HG03520 (cell line): Measurements from ENCODE around the gene TMEM98.
"Not testable (repeated sequence)": the region's sequence is repeated elsewhere in the genome, so short reads cannot be mapped to it uniquely, and the experiment has no call there.

ENCODE experiments used
- ATAC-seq: cut with Tn5 transposase; IDR thresholded peaks from one replicate; pipeline ENCODE4 v1.9.1; 2021; ENCODE audit warnings: mild to moderate bottlenecking, moderate library complexity; ENCODE audit not compliant: unreplicated experiment

TMEM98 gene

DNA sequence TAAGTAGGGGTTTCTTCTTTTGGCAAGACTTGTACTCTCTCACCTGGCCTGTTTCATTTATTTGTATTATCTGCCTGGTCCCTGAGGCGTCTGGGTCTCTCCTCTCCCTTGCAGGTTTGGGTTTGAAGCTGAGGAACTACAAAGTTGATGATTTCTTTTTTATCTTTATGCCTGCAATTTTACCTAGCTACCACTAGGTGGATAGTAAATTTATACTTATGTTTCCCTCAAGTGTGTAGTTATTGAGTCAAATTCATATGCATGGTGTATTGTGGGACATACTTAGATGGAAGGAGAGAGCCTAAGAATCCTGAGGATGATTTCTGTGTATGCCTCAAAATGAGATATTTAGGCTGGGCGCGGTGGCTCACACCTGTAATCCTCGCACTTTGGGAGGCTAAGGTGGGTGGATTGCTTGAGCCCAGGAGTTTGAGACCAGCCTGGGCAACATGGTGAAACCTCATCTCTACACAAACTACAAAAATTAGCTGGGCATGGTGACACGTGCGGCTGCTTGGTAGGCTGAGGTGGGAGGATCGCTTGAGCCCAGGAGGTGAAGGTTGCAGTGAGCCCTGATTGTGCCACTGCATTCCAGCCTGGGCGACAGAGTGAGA, 13.6 kb downstream of the TMEM98 start:
- no peak for ATAC-seq

DNA sequence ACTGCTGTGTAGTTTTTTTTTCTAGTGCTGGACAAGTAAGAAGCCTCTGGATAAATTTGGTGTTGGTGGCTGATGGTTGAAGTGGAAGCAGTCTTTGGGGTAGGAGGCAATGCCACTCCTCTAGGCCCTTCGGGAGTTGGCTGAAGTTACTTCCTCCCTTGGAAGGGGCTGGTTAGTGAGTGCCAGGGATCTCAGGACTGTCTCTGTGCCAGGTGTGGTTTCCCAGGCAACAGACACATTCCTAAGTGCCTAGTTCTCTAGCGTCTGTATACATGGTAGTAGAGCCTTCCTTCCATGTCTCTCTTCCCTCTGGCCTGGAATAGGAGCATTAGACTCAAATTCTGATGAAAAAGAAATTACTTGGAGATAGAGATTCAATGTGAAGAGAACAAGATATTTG, 15.3 kb downstream of the TMEM98 start:
- ATAC-seq, result no peak

DNA sequence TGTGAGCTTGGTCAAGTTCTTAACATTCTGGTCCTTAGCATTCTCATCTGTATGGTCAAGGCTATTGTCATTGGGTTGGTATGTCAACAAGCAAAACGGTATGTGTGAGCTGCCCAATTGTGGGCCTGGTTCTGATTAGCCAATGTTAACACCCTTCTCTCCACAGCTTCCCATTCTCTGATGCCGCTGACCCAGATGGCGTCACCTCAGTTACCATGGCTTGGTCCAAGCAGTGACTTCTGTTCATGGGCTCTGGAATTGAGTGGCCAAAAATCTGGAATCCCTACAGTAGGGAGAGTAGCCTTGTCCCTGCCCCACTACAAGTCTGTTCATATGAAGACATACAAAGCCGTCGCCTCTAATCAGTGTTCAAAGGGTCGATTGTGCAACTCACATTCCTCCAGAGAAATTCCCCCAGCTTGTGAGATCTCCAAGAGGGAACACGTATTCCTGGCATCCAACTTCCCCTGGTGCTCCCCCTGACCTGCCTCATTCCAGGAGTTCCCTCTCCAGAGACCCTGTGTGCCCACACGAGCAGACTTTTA, 15.8 kb downstream of the TMEM98 start:
- no peak for ATAC-seq

DNA sequence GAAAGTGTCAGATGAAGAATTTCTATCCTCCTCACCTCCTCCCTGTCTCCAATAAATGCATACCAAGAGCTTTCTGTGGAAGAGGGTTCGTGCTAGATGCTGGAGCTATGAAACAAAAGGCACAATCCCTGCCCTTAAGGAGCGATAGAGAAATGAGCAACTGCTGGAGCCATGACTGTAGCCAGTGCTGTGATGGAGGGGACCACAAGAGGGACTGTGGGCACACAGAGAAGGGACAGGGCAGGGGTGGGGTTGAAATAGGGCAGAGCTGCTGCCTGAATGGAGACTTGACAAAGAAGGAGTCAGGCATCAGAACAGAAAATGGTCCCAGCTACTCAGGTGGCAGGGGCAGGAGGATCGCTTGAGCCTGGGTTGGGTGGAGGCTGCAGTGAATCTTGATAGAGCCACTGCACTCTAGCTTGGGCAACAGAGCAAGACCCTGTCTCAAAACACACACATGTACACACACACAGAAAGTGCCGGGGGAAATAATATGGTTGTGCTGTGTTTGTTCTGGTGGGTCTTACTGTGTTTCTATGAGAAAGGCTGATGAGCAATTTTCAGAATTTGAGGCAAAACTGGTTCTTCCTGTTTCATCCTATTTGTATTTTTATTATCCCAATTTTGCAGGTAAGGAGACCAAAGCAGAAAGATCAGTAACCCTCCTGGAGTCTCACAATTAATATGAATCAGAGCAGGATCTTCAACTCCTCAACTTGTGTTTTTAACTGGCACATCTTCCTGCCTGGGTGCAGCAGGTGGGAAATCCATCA, 16.5 kb downstream of the TMEM98 start:
- ATAC-seq, result no peak

DNA sequence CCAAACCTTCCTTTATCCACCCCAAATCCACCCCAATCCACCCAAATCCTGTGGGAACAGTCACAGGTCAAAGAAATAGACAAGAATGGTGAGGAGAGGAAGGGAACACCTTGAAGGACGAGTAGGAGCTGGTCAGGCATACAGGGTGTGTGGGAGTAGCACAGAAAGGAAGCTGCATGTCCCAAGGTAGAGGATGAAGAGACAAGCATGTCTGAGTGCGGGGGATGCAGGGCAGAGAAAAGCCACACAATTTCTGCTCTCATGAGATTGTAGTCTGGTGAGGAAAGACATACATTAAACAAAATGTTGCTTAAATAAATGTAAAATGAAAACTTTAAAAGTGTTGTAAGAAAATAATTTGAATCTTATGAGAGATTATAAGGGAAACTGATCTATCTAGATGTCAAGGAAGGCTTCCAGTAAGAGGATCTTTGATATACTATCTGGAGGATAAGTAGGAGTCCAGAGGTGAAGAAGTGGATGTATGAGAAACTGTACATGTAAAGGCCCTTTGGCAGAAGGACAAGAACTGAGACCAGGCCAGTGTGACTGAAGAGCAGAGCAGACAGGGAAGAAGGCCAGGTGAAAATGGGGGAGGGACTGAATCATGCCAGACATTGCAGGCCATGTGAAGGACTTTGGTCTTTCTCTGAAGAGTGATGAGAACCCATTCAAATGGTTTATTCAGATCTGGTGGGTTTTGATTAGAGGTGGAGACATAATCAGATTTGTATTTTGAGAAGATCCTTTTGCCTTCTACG, 18.6 kb downstream of the TMEM98 start:
- no peak for ATAC-seq

DNA sequence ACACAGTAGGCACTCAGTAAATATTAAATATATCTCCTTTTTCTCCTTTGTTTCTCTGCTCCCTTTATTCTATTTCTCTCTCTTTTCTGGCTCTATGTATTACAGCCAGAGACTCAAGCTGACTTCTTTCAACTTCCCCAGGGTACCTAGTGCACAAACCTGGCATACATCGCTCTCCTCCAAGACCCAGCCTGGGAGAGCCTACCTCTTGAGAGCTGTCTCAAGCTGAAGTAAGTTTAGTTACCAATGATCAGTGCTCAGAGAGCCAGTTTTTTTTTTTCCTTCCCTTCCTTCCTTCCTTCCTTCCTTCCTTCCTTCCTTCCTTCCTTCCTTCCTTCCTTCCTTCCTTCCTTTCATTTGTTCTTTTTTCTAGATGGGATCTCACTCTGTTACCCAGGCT, 19.8 kb downstream of the TMEM98 start:
- no peak for ATAC-seq

DNA sequence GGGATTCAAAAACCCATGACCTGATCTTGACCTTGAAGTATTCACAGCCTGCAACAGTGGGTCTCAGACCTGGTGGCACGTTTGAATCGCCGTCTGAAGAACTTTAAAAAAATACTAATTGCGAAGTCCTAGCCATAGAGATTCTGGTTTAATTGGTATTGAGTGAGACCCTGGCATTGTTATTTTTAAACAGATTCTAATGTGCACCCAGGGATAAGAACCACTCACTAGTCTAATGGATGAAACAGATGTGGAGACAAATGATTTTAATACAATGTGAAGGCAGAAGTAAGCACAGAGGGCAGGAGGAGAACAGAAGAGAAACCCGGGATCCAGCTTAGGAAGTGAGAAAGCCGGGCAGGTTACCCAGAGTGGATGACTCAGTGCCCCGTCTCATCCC, 21.2 kb downstream of the TMEM98 start:
- no peak for ATAC-seq

DNA sequence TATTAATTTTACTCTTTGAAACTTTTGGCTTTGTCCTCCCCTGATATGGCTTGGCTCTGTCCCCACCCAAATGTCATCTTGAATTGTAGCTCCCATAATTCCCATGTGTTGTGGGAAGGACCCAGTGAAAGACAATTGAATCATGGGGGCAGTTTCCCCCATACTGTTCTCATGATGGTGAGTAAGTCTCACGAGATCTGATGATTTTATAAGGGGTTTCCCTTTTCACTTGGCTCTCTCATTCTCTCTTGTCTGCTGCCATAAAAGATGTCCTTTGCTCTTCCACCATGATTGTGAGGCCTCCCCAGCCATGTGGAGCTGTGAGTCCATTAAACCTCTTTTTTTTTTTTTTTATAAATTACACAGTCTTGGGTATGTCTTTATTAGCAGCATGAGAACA, 24.5 kb downstream of the TMEM98 start:
- ATAC-seq, result not testable (repeated sequence)

DNA sequence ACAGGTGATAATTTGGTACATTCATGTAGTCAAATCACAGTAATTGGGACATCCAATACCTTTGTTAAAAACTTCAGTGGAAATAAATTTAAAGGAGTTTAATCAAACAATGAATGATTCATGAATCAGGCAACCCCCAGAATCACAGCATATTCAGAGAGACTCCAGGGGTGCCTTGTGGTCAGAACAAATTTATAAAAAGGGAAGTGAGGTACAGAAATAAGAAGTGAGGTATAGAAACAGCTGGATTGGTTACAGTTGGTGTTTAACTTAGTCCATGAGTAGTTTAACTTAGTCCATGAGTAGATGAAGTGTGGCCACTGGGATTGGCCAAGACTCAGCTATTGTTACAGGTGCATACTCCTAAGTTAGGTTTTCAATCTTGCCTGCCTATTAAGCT, 25.1 kb downstream of the TMEM98 start:
- no peak for ATAC-seq

DNA sequence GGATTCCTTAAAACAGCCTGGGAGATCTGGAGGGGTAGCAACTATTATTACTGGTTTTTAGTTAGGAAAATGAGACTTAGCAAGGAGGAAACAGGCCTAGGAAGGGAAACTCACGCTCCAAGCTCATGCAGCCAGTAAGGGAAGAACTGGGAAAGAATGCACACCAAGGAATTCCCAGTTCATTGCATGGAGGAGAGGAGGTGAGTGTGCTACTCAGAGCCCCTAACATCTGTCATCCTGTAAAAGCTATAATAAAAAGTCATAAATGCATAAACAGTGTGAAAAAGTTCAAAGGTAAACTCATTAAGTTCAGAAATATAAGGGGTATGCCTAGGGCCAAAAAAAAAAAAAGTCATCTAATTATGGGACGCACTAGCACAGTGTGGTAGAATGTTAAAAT, 25.9 kb downstream of the TMEM98 start:
- no peak for ATAC-seq

DNA sequence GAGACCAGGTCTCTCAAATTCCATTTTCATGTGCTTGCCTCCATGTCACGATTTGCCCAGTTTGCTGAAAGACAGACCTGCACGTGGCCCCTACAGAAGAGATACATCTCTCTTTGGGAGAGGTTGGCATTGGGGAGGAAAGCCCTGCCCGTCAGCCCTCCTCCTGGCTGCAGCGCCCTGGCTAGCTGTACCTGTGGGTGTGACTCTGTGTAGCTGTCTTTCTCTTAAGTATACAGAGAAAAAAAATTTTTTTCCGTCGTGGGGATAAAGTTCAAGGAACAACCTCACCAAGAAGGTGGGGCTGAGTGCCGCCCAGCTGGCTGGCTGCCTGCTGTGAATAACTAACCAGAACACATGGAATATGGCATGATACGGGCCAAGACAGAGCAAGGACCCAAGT, 26.5 kb downstream of the TMEM98 start:
- no peak for ATAC-seq

DNA sequence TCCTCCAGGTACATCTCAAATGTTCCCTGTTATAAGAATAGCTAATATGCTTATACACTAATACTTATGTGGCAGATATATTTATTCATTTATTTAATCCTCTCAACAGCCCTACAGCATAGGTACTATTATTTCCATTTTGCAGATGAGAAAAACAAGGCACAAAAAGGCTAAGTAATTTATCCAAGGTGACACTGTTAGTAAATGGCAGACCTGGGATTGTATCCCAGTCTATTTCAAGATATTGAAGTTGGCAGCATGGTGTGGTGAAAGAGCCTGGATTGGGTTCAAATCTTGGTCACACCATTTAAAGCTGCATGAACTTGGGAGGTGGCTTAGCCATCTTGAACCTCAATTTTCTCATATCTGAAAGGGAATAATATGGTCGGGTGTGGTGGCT, 27.2 kb downstream of the TMEM98 start:
- no peak for ATAC-seq

DNA sequence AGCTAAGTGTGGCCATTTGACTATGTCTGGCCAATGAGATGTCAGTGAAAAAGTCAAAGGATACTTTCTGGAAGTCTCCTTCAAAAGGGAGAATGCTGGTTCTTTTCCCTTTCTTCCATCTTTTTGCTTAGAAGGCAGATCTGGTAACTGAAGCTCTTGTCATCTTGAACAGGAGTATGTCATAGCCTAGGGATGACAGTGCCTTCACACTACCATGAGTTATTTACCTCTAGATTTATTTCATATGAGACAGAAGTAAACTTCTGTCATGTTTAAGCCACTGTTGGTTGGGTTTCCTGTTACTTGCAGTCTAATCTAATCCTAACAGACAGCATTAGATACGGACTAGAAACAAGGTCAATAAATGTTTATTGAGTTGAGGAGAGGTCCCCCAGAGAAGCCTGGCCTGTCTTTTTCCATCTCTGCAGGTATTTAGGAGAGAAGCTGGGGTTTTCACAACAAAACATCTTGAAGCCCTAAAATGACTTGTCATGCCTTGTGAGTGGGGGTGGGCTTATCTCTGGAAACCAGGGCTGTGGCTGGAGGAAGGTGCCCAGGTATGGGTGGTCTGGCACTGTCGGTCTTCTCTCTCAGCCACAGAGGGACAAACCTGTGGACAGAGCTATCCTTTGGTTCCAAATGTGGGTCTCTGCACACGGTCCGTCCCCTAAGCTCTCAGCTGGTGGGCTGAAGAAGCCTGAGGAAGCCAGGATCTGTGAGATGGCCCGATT, 28.5 kb downstream of the TMEM98 start:
- no peak for ATAC-seq

DNA sequence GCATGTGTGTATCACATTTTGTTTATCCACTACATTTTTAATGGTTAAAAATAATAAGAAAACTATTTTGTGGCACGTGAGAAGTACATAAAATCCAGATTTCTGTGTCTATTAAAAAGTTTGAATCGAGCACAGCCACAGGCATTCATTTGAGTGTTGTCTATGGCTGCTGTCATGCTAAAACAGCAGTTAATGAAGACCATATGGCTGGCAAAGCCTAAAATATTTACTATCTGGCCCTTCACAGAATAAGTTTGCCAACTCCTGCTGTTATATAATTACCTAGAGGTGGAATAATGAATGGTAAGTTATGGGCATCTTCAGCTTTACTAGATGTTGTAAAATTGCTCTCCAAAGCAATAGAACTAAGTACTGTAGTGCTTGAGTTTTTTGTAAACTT, 30.5 kb downstream of the TMEM98 start:
- ATAC-seq, result no peak

DNA sequence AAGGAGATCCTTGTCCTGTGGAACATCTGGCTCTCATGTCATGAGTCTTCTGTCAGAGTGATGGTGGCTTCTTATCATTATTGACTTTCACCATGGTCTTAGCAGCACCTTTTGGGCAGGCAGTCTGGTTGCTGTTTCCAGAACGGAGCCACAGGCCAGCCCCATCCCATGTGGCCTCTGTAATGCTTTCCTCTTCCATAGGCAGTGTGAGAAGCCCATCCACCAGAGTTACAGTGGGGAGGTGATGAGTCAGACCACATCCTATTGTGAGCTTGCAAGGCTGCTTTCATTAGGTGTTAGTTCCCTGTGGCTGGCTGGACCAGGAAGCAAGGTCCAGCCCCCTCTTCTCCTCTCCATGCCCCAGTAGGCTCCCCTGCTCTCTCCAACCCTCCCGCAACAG, 32.9 kb downstream of the TMEM98 start:
- ATAC-seq, result no peak

DNA sequence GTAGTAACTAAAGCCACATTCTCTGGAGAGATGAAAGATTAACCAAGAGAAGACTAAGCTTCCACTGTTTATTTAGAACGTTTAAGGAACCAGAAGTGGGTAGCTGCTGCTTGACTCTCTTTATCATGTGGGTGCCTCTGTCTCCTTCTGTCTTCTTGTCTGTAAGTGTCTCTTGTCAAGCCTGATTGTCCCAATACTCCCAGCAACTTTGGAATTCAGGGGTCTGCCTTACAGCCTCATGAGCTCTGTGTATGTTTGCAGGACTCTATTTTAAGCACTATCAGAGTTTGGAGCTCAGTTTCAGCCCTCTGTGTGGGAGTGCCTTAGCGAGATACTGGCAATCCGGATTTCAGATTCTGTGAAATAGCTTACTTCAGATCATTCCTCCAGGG, 34.4 kb downstream of the TMEM98 start:
- ATAC-seq, result no peak

DNA sequence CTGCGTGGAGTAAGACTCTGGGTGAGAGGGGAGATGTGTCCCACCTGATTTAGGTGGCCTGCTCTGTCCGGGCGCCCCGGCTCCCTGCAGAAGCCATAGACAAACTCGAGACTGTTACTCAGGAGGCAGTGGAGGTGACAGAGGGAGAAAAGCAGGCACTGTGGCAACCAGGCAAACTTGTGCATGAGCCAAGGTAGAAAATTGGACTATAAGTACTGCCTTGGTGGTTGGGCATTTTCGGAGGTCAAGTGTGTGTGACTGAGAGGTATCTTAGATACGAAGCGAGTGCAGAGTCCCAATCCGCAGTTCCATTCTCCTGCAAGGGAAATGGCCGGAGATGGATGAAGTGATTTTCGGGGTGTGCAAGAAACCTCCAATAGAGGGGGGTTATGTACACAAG, 36.6 kb downstream of the TMEM98 start:
- no peak for ATAC-seq

DNA sequence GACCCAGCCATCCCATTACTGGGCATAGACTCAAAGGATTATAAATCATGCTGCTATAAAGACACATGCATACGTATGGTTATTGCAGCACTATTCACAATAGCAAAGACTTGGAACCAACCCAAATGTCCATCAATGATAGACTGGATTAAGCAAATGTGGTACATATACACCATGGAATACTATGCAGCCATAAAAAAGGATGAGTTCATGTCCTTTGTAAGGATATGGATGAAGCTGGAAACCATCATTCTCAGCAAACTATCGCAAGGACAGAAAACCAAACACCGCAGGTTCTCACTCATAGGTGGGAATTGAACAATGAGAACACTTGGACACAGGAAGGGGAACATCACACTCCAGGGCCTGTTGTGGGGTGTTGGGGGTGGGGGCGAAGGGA, 41.3 kb downstream of the TMEM98 start:
- not testable (repeated sequence) for ATAC-seq

DNA sequence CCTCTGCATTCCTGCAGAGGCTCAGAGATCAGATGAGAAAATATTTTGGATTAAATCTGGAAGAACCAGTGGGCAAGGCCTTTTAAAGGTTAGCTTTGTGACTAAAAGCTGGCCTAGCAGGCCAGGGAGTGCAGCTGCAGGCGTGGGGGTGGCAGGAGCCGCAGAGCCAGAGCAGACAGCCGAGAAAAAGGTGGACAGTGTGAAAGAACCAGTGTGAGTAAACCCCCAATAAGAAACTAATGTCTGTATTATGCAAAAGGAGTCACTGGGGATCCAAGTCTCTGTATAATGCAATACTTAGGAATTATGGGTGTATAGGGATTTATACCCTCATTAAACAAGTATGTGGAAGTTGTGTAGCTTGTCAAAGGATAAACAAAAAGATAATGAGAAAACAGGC, 42.3 kb downstream of the TMEM98 start:
- no peak for ATAC-seq

DNA sequence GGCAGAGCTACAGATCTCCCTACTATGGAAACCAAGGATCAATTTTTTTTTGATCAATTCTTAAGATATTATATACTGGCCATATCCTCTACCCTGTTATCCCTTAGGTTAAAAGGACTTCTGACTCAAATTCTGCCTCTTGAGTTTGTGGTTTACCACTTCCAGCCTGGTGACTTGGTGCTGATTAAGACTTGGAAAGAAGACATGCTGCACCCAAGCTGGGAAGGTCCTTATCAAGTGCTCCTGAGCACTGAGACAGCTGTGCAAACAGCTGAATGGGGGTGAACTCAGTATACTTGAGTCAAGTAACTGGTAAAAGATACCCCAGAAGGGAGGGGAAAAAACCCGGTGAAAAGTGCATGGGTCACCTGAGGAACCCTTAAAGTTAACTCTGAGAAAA, 43.2 kb downstream of the TMEM98 start:
- ATAC-seq, result no peak

DNA sequence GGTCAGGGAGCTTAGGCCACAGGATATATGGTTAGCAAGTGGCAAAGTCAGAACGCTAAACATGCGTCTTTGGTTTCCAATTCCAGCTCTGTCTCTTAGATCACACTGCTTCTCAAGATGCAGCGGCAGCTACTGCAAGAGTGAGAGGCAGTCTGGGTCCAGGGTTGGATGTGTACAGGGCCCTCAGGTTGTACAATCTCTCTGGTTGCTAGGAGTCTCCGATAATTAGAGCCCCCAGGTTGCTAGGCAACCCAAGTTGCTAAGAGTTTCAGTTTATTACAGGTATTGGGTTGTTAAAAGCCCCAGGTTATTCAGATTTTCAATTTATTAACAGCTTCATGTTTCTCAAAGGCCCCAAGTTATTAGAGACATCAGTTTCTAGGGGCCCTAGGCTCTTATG, 48.2 kb downstream of the TMEM98 start:
- no peak for ATAC-seq
